DOHH2 (cell line): ENCODE results near the gene SUSD1.

Experiments
- H3F3A ChIP-seq: fragments of 200-600 bp; sonication (generic), shearing (Covaris generic); 2 replicates; pipeline ENCODE4 v1.6.0; 2016; ENCODE audit warnings: antibody characterized with exemption, mild to moderate bottlenecking; ENCODE audit not compliant: control insufficient read depth, insufficient read depth
- H3K27ac ChIP-seq: fragments of 200-600 bp; sonication (generic); 2 replicates; pipeline ENCODE4 v1.5.1; 2014; ENCODE audit warnings: low read depth, mild to moderate bottlenecking, low read length, moderate library complexity
- H3K27me3 ChIP-seq: fragments of 200-600 bp; sonication (generic); 2 replicates; pipeline ENCODE4 v1.6.1; 2014; ENCODE audit warnings: mild to moderate bottlenecking, low read length, mixed read lengths; ENCODE audit not compliant: control insufficient read depth
- H3K36me3 ChIP-seq: fragments of 200-600 bp; sonication (generic); 2 replicates; pipeline ENCODE4 v1.6.1; 2014; ENCODE audit warnings: mild to moderate bottlenecking, low read length, moderate library complexity, mixed read lengths; ENCODE audit not compliant: control insufficient read depth
- H3K4me1 ChIP-seq: fragments of 200-600 bp; sonication (generic); 2 replicates; pipeline ENCODE4 v1.6.1; 2014; ENCODE audit warnings: mild to moderate bottlenecking, low read length, mixed read lengths; ENCODE audit not compliant: control insufficient read depth
- H3K4me2 ChIP-seq: fragments of 200-600 bp; sonication (generic); 2 replicates; pipeline ENCODE4 v1.6.0; 2014; ENCODE audit warnings: mild to moderate bottlenecking, low read length, moderate library complexity
- H3K4me3 ChIP-seq: fragments of 200-600 bp; sonication (generic); 2 replicates; pipeline ENCODE4 v1.5.1; 2014; ENCODE audit warnings: mild to moderate bottlenecking, low read length, mixed read lengths
- H3K79me2 ChIP-seq: fragments of 200-600 bp; sonication (generic); 2 replicates; pipeline ENCODE4 v1.6.1; 2014; ENCODE audit warnings: mild to moderate bottlenecking, low read length, mixed read lengths; ENCODE audit not compliant: control insufficient read depth
- H3K9me2 ChIP-seq: fragments of 200-600 bp; sonication (generic); replicated peaks from 2 replicates; pipeline ENCODE4 v1.6.1; 2014; ENCODE audit warnings: mild to moderate bottlenecking, low read length, mixed read lengths; ENCODE audit not compliant: control insufficient read depth
- H3K9me3 ChIP-seq: fragments of 200-600 bp; sonication (generic); 2 replicates; pipeline ENCODE4 v1.6.1; 2014; ENCODE audit warnings: antibody characterized with exemption, low read length, mixed read lengths; ENCODE audit not compliant: control insufficient read depth, insufficient read depth
- H4K20me1 ChIP-seq: fragments of 200-600 bp; sonication (generic); 2 replicates; pipeline ENCODE4 v1.6.0; 2014; ENCODE audit warnings: low read depth, mild to moderate bottlenecking, antibody characterized with exemption, low read length, moderate library complexity; ENCODE audit not compliant: control insufficient read depth, insufficient read depth
- EZH2phosphoT487 ChIP-seq: fragments of 200-600 bp; sonication (generic); IDR thresholded peaks from 2 replicates; pipeline ENCODE4 v1.6.1; 2017; ENCODE audit warnings: borderline replicate concordance, mild to moderate bottlenecking, antibody characterized with exemption, low read length, moderate library complexity, mixed read lengths
- TF ChIP-seq, protein P1 (sequence below): fragments of 200-600 bp; sonication (generic); IDR thresholded peaks from one replicate; pipeline ENCODE4 v1.5.1; 2014; ENCODE audit warnings: antibody characterized with exemption, mild to moderate bottlenecking, low read depth, low read length; ENCODE audit not compliant: poor library complexity, severe bottlenecking

The SUSD1 gene

GRCh38 chr9:112087506-112087905 lies 87.6 kb downstream of the SUSD1 start:
- no peaks in the 10 kb centered on the region for H3K36me3 ChIP-seq
- H3F3A ChIP-seq = no peaks in the 10 kb centered on the region
- no peaks in the 10 kb centered on the region for H3K27me3 ChIP-seq
- no peak overlapping the region for H3K4me3 ChIP-seq
- no peaks in the 10 kb centered on the region for H3K9me3 ChIP-seq
- H3K27ac ChIP-seq = no peak overlapping the region
- TF ChIP-seq EZH2phosphoT487 = no peak
- TF ChIP-seq, protein P1, sequence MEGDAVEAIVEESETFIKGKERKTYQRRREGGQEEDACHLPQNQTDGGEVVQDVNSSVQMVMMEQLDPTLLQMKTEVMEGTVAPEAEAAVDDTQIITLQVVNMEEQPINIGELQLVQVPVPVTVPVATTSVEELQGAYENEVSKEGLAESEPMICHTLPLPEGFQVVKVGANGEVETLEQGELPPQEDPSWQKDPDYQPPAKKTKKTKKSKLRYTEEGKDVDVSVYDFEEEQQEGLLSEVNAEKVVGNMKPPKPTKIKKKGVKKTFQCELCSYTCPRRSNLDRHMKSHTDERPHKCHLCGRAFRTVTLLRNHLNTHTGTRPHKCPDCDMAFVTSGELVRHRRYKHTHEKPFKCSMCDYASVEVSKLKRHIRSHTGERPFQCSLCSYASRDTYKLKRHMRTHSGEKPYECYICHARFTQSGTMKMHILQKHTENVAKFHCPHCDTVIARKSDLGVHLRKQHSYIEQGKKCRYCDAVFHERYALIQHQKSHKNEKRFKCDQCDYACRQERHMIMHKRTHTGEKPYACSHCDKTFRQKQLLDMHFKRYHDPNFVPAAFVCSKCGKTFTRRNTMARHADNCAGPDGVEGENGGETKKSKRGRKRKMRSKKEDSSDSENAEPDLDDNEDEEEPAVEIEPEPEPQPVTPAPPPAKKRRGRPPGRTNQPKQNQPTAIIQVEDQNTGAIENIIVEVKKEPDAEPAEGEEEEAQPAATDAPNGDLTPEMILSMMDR = no peak
- H3K79me2 ChIP-seq = no peaks in the 10 kb centered on the region
- H4K20me1 ChIP-seq = no peaks in the 10 kb centered on the region
- H3K9me2 ChIP-seq = no peaks in the 10 kb centered on the region
- H3K4me1 ChIP-seq = no peaks in the 10 kb centered on the region
- H3K4me2 ChIP-seq = no peak overlapping the region

DNA sequence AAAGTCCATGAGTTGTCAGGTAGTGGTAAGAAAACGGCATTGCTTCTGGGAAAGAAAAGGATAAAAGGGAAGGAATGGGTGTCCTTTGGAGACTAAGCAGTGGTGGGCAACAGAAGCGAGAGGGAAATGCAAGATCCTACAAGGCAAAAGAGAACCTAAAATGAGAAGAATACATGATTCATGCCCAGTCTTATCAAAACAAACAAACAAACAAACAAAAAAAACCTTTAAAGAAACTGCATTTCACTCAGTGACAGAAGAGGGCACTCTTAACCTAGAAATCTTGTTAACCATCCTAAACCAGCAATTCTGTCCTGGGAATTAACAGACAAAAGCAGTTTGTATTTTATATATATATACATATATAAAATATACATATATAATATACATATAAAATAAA lies 88.5 kb downstream of the SUSD1 start:
- no peak overlapping the region for H3K4me2 ChIP-seq
- H3K9me3 ChIP-seq = no peaks in the 10 kb centered on the region
- no peaks in the 10 kb centered on the region for H3K27me3 ChIP-seq
- TF ChIP-seq, protein P1 = peak; percentile 58
- no peak for TF ChIP-seq EZH2phosphoT487
- no peaks in the 10 kb centered on the region for H4K20me1 ChIP-seq
- no peak overlapping the region for H3K27ac ChIP-seq
- no peak overlapping the region for H3K4me3 ChIP-seq
- H3K79me2 ChIP-seq = no peaks in the 10 kb centered on the region
- H3K9me2 ChIP-seq = no peaks in the 10 kb centered on the region
- no peaks in the 10 kb centered on the region for H3F3A ChIP-seq
- H3K36me3 ChIP-seq = no peaks in the 10 kb centered on the region
- no peaks in the 10 kb centered on the region for H3K4me1 ChIP-seq

- no peaks in the 10 kb centered on the region for H3K4me1 ChIP-seq
- no peak overlapping the region for H3K27ac ChIP-seq
- TF ChIP-seq, protein P1 = no peak
- TF ChIP-seq EZH2phosphoT487 = no peak
Measured at GRCh38 chr9:112084907-112085306, 90.2 kb downstream of the SUSD1 start.

GRCh38 chr9:112084334-112084733 lies 90.8 kb downstream of the SUSD1 start:
- TF ChIP-seq, protein P1 = no peak
- no peak for TF ChIP-seq EZH2phosphoT487
- 0 out of 2 replicates have a peak, but pooled peaks cover 5% of the 10 kb centered on the region for H3K27me3 ChIP-seq

More at GRCh38 chr9:112084907-112085306, 90.2 kb downstream of the SUSD1 start:
- H3K4me3 ChIP-seq = no peak overlapping the region
- H3K4me2 ChIP-seq = no peak overlapping the region
- H3K9me2 ChIP-seq = no peaks in the 10 kb centered on the region
- no peaks in the 10 kb centered on the region for H3K36me3 ChIP-seq
- 0 out of 2 replicates have a peak, but pooled peaks cover 5% of the 10 kb centered on the region for H3K27me3 ChIP-seq
- H3K79me2 ChIP-seq = no peaks in the 10 kb centered on the region
- H3K9me3 ChIP-seq = no peaks in the 10 kb centered on the region
- H4K20me1 ChIP-seq = no peaks in the 10 kb centered on the region
- no peaks in the 10 kb centered on the region for H3F3A ChIP-seq

More at GRCh38 chr9:112084334-112084733, 90.8 kb downstream of the SUSD1 start:
- no peaks in the 10 kb centered on the region for H3K36me3 ChIP-seq
- no peaks in the 10 kb centered on the region for H4K20me1 ChIP-seq
- H3K4me1 ChIP-seq = no peaks in the 10 kb centered on the region
- H3K4me2 ChIP-seq = no peak overlapping the region
- no peaks in the 10 kb centered on the region for H3F3A ChIP-seq
- H3K79me2 ChIP-seq = no peaks in the 10 kb centered on the region
- H3K9me3 ChIP-seq = no peaks in the 10 kb centered on the region
- H3K4me3 ChIP-seq = no peak overlapping the region
- no peaks in the 10 kb centered on the region for H3K9me2 ChIP-seq
- no peak overlapping the region for H3K27ac ChIP-seq
